Measurements from ENCODE around the gene ITGA11.

- TF ChIP-seq CTCF (conservative IDR thresholded peaks at IDR 0.05) (no peak), EZH2 (IDR thresholded peaks at IDR 0.05; ENCODE audit: low read depth) (no peak)
These were observed 170.0 kb downstream of the ITGA11 start for GRCh38 chr15:68261980-68262379.

Data from PC-9 (cell line).